MM.1S (cell line): ENCODE results near the gene OS9.
"Not testable (repeated sequence)": the region's sequence is repeated elsewhere in the genome, so short reads cannot be mapped to it uniquely, and the experiment has no call there.

Experiments
- DNase-seq: peaks from one replicate; pipeline ENCODE4 v3.0.0-alpha.2; 2015
- H2AFZ ChIP-seq: fragments of 300-600 bp; sonication (generic); 2 replicates; pipeline ENCODE4 v1.6.0; 2016; ENCODE audit warnings: antibody characterized with exemption, low read length
- H3F3A ChIP-seq: fragments of 300-600 bp; sonication (generic); 2 replicates; pipeline ENCODE4 v1.6.1; 2016; ENCODE audit warnings: mild to moderate bottlenecking, antibody characterized with exemption, low read length, moderate library complexity, mixed read lengths; ENCODE audit not compliant: insufficient read depth
- H3K27ac ChIP-seq: fragments of 300-600 bp; sonication (generic); 2 replicates; pipeline ENCODE4 v1.5.1; 2016; ENCODE audit warnings: mild to moderate bottlenecking, low read length
- H3K27me3 ChIP-seq: fragments of 300-600 bp; sonication (generic); replicated peaks from 2 replicates; pipeline ENCODE4 v1.6.0; 2016; ENCODE audit warnings: low read length; ENCODE audit not compliant: insufficient read depth
- H3K36me3 ChIP-seq: fragments of 300-600 bp; sonication (generic); replicated peaks from 2 replicates; pipeline ENCODE4 v1.6.1; 2016; ENCODE audit warnings: mild to moderate bottlenecking, low read length, mixed read lengths; ENCODE audit not compliant: insufficient read depth
- H3K4me1 ChIP-seq: fragments of 300-600 bp; sonication (generic); 2 replicates; pipeline ENCODE4 v1.6.1; 2016; ENCODE audit warnings: low read length, mixed read lengths
- H3K4me2 ChIP-seq: fragments of 300-600 bp; sonication (generic); 2 replicates; pipeline ENCODE4 v1.6.0; 2016; ENCODE audit warnings: low read depth, low read length
- H3K4me3 ChIP-seq: fragments of 300-600 bp; sonication (generic); 2 replicates; pipeline ENCODE4 v1.5.1; 2016; ENCODE audit warnings: low read length, mixed read lengths
- H3K79me2 ChIP-seq: fragments of 300-600 bp; sonication (generic); 2 replicates; pipeline ENCODE4 v1.6.1; 2016; ENCODE audit warnings: mixed run types, low read length, mixed read lengths
- H3K9ac ChIP-seq: fragments of 300-600 bp; sonication (generic); 2 replicates; pipeline ENCODE4 v1.6.1; 2016; ENCODE audit warnings: low read length, mixed read lengths
- H3K9me2 ChIP-seq: fragments of 300-600 bp; sonication (generic); replicated peaks from 2 replicates; pipeline ENCODE4 v1.6.1; 2016; ENCODE audit warnings: mild to moderate bottlenecking, low read length, mixed read lengths; ENCODE audit not compliant: insufficient read depth
- H3K9me3 ChIP-seq: fragments of 300-600 bp; sonication (generic); replicated peaks from 2 replicates; pipeline ENCODE4 v1.6.1; 2016; ENCODE audit warnings: mild to moderate bottlenecking, low read length, mixed read lengths; ENCODE audit not compliant: insufficient read depth
- H4K20me1 ChIP-seq: fragments of 300-600 bp; sonication (generic); 2 replicates; pipeline ENCODE4 v1.6.1; 2016; ENCODE audit warnings: mild to moderate bottlenecking, low read length, moderate library complexity, mixed read lengths; ENCODE audit not compliant: insufficient read depth
- EZH2 ChIP-seq: fragments of 300-600 bp; sonication (generic); optimal IDR thresholded peaks from 2 replicates; pipeline ENCODE3; 2017; ENCODE audit warnings: low read depth, mild to moderate bottlenecking, antibody characterized with exemption, low read length, mixed read lengths
- EZH2phosphoT487 ChIP-seq: fragments of 300-600 bp; sonication (generic); IDR thresholded peaks from 2 replicates; pipeline ENCODE4 v1.6.1; 2018; ENCODE audit warnings: antibody characterized with exemption, low read length
- TF ChIP-seq, protein P1 (sequence below): fragments of 300-600 bp; sonication (generic); IDR thresholded peaks from 2 replicates; pipeline ENCODE4 v1.5.1; 2016; ENCODE audit warnings: antibody characterized with exemption, low read length, mixed read lengths

Gene OS9

DNA sequence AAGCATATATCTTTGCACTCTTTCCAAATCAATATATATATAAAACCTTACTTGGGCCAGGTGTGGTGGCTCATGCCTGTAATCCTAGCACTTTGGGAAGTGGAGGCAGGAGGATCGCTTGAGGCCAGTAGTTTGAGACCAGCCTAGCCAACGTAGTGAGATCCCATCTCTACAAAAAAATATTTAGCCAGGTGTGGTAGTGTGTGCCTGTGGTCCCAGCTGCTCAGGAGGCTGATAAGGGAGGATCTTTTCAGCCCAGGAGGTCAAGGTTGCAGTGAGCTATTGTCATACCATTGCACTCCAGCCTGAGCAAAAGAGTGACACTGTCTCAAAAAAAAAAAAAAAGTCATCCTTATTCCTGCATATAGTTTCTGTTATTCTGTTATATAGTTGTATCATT, 14.4 kb downstream of the OS9 start:
- no peaks in the 10 kb centered on the region; the same call in 1 of the 2 replicates for H3K36me3 ChIP-seq
- H3K79me2 ChIP-seq, result no peaks in the 10 kb centered on the region
- no peak overlapping the region for H2AFZ ChIP-seq
- no peak overlapping the region for H3K27ac ChIP-seq
- H3K9me2 ChIP-seq, result no peaks in the 10 kb centered on the region
- no peak overlapping the region for H3K4me2 ChIP-seq
- H3F3A ChIP-seq, result no peaks in the 10 kb centered on the region
- H3K4me1 ChIP-seq, result no peaks in the 10 kb centered on the region
- TF ChIP-seq EZH2phosphoT487 (no peak), EZH2 (no peak)
- TF ChIP-seq, protein P1, sequence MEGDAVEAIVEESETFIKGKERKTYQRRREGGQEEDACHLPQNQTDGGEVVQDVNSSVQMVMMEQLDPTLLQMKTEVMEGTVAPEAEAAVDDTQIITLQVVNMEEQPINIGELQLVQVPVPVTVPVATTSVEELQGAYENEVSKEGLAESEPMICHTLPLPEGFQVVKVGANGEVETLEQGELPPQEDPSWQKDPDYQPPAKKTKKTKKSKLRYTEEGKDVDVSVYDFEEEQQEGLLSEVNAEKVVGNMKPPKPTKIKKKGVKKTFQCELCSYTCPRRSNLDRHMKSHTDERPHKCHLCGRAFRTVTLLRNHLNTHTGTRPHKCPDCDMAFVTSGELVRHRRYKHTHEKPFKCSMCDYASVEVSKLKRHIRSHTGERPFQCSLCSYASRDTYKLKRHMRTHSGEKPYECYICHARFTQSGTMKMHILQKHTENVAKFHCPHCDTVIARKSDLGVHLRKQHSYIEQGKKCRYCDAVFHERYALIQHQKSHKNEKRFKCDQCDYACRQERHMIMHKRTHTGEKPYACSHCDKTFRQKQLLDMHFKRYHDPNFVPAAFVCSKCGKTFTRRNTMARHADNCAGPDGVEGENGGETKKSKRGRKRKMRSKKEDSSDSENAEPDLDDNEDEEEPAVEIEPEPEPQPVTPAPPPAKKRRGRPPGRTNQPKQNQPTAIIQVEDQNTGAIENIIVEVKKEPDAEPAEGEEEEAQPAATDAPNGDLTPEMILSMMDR, result no peak
- H3K27me3 ChIP-seq, result no peaks in the 10 kb centered on the region
- no peaks in the 10 kb centered on the region for H3K9me3 ChIP-seq
- H3K4me3 ChIP-seq, result no peak overlapping the region
- no peaks in the 10 kb centered on the region for H4K20me1 ChIP-seq
- no peak overlapping the region for H3K9ac ChIP-seq
- no peak for DNase-seq

DNA sequence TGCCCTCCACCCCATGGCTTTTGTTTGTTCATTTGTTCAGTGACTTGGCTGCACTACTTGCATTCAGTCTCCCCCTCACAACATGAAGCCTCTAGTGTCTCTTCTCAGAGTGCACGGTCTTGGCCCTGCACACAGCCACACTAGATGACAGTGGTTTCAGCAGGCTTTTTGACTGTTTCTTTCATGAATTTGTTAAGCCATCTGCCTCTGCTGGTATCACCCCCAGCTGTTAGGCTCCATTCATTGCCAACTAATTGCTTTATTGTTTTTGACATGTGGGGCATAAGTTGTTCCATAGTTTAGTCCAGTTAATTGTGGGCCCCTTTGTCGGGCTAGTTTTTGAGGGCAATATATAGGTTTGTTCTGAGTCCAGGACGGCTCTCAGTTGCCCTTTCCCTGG, 18.8 kb downstream of the OS9 start:
- H3K27ac ChIP-seq, result no peak overlapping the region
- H3K9ac ChIP-seq, result no peak overlapping the region
- no peaks in the 10 kb centered on the region for H3F3A ChIP-seq
- H3K4me1 ChIP-seq, result no peaks in the 10 kb centered on the region
- H4K20me1 ChIP-seq, result no peaks in the 10 kb centered on the region
- H2AFZ ChIP-seq, result no peak overlapping the region
- H3K9me3 ChIP-seq, result no peaks in the 10 kb centered on the region
- no peak for DNase-seq
- no peaks in the 10 kb centered on the region for H3K27me3 ChIP-seq
- no peaks in the 10 kb centered on the region; the same call in 1 of the 2 replicates for H3K36me3 ChIP-seq
- no peak overlapping the region for H3K4me2 ChIP-seq
- H3K79me2 ChIP-seq, result no peaks in the 10 kb centered on the region
- H3K9me2 ChIP-seq, result no peaks in the 10 kb centered on the region
- TF ChIP-seq, protein P1, result no peak
- TF ChIP-seq EZH2phosphoT487, result no peak
- TF ChIP-seq EZH2, result no peak
- no peak overlapping the region for H3K4me3 ChIP-seq

DNA sequence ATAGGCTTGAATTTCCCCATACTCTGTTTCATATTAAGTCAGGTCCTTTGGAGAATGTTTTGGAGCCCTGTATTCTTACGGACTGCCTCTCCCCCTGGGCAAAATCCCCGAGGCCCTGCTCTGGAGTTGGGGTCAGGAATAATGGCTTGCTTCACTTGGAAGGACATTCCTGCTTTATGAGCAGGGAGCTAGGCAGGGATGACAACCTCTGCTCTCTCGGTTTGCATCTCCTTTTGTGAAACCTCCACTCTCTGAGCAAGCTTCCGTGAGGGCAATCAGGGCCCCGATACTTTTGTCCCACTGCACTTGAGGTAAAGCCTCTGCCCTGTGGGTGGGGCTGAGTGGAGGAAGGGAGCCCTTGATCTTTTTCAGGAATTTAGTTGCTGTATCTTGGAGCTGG, 19.3 kb downstream of the OS9 start:
- no peaks in the 10 kb centered on the region for H3F3A ChIP-seq
- H3K9ac ChIP-seq, result no peak overlapping the region
- H3K9me3 ChIP-seq, result no peaks in the 10 kb centered on the region
- H3K4me1 ChIP-seq, result no peaks in the 10 kb centered on the region
- no peaks in the 10 kb centered on the region; the same call in 1 of the 2 replicates for H3K36me3 ChIP-seq
- H3K4me3 ChIP-seq, result no peak overlapping the region
- no peaks in the 10 kb centered on the region for H4K20me1 ChIP-seq
- no peak overlapping the region for H2AFZ ChIP-seq
- no peak overlapping the region for H3K27ac ChIP-seq
- TF ChIP-seq EZH2 (no peak), EZH2phosphoT487 (no peak)
- TF ChIP-seq, protein P1, result no peak
- no peak overlapping the region for H3K4me2 ChIP-seq
- H3K9me2 ChIP-seq, result no peaks in the 10 kb centered on the region
- H3K27me3 ChIP-seq, result no peaks in the 10 kb centered on the region
- no peaks in the 10 kb centered on the region for H3K79me2 ChIP-seq
- DNase-seq, result no peak

DNA sequence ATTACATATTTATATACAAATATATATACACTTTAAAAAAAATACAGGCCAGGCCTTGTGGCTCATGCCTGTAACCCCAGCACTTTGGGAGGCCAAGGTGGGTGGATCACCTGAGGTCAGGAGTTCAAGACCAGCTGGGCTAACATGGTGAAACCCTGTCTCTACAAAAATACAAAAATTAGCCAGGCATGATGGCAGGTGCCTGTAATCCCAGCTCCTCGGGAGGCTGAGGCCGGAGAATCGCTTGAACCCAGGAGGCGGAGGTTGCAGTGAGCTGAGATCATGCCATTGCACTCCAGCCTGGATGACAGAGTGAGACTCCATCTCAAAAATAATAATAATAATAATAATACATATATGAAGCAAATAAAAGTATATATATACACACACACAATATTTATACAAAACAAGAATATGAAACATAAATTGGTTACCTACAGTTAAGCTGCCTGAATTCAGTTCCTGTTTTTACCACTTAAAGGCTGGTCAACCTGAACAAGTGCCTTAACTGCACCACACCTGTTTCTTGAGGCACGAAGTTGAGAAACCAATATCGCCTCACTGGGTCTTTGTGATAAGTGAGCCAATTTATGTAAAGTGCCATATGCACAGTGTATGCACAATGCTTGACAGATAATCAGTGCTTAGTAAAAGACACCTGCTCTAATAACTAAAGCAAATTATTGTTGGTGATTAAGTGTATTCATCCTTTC, 21.3 kb downstream of the OS9 start:
- H3K27ac ChIP-seq, H3K4me2 ChIP-seq, H3K4me3 ChIP-seq, H3K36me3 ChIP-seq, H3K9me3 ChIP-seq, H2AFZ ChIP-seq, H3K79me2 ChIP-seq, H3K9me2 ChIP-seq, DNase-seq, H3K27me3 ChIP-seq, H3K9ac ChIP-seq, H4K20me1 ChIP-seq, H3F3A ChIP-seq, H3K4me1 ChIP-seq: not testable (repeated sequence)
